ENCODE data around the gene BIK.

The BIK gene

DNA sequence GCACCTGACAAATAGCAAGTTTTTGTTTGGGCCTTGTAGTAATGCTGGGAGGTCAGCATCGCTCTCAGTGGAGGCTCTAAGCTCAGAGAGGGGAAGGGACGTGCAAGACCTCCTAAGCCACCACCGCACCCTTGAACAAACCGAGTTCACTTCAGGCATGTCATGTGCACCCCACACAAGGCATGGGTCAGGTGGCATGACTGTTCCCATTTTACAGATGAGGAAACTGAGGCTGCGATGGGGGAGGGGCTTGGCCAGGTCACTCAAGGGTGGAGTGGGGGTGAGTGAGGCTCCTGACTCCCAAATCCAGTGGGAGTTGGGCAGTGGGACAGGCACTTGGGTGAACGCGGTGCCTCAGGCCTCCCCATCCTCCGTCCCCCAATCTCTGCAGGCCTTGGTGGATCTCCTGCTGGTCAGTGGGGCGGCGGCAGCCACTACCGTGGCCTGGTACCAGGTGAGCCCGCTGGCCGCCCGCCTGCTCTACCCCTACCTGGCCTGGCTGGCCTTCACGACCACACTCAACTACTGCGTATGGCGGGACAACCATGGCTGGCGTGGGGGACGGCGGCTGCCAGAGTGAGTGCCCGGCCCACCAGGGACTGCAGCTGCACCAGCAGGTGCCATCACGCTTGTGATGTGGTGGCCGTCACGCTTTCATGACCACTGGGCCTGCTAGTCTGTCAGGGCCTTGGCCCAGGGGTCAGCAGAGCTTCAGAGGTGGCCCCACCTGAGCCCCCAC, 52.0 kb downstream of the BIK start:
- DNase-seq (ENCODE audit: low spot score), result no peak

- DNase-seq (ENCODE audit: low spot score), result no peak
Observed at GRCh38 chr22:43163241-43163795, 52.8 kb downstream of the BIK start.

- no peak for DNase-seq (ENCODE audit: low spot score)
Observed at GRCh38 chr22:43164636-43165035, 54.1 kb downstream of the BIK start.

- no peak for DNase-seq (ENCODE audit: low spot score)
Observed at GRCh38 chr22:43166132-43166930, 55.8 kb downstream of the BIK start.

DNA sequence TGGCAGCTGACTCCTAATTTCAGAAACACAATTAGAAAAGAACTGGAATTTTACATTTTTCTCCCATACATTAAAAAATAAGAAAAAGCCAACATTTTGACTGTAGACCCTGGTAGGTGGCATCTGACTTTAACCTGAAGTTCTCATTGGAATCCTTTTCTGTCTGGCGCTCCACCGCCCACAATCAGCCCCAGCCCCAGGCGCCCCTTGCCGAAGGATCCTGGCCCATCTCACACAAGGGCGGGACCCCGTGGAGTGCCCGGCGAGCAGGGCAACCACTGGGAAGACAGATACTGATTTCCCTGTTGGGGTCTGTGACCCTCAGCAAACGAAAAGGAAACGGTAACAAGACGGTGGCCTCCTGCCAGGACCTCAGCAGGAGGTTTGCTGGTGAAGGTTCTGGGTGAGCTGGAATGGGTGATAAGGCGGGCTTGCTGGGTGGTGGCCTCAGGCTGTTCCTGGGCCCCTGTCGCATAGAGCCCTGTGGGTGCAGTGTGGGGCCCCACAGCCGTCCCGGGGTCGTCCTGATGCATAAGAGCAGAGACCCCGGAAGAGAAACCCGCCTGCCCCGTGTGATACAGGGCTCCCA, 56.5 kb downstream of the BIK start:
- no peak for DNase-seq (ENCODE audit: low spot score)

- no peak for DNase-seq (ENCODE audit: low spot score)
Observed at GRCh38 chr22:43168471-43169309, 58.1 kb downstream of the BIK start.

GRCh38 chr22:43169310-43170130, 59.0 kb downstream of the BIK start:
- DNase-seq (ENCODE audit: low spot score), result no peak

GRCh38 chr22:43170131-43170480, 59.6 kb downstream of the BIK start:
- no peak for DNase-seq (ENCODE audit: low spot score)

- no peak for DNase-seq (ENCODE audit: low spot score)
Observed at GRCh38 chr22:43171019-43171491, 60.5 kb downstream of the BIK start.

- no peak for DNase-seq (ENCODE audit: low spot score)
Observed at GRCh38 chr22:43171607-43172006, 61.1 kb downstream of the BIK start.

DNA sequence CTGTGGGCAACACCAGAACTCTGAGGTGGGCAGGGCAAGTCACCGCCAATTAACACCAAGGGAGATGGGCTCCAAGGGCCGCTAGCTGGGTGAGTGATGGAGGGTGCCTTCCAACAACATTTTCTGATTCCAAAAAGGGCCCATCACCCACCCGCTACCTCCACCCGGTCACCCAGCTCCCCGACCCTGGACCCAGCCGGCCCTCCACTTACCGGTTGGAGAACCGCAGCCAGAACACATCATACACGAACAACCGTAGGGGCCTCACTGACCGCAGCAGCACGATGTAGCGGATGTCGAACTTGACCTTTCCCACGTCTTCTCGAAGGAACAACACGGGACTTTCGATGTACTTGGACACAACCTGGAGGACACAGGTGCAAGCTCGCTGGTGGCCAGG, 61.6 kb downstream of the BIK start:
- DNase-seq (ENCODE audit: low spot score), result no peak

DNA sequence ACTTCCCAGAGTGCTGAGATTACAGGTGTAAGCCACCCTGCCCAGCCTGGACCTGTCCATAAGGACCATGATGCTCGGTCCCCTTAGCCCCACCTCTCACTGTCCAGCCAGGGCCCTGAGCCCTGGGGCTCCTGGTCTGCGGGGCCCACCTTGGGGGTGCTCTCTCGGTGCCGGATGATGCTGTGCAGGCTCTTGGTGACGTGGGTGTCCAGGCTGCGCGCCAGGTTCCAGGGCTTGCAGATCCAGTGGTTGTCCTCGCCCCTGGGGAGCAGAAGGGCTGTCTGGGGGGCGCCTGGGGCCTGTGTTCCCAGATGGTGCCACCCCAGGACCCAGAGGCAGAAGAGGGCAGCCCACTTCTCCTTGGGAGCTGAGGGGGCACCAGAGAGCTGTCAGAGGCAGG, 63.0 kb downstream of the BIK start:
- no peak for DNase-seq (ENCODE audit: low spot score)

- DNase-seq (ENCODE audit: low spot score), result no peak
Observed at GRCh38 chr22:43173976-43174720, 63.6 kb downstream of the BIK start.

DNA sequence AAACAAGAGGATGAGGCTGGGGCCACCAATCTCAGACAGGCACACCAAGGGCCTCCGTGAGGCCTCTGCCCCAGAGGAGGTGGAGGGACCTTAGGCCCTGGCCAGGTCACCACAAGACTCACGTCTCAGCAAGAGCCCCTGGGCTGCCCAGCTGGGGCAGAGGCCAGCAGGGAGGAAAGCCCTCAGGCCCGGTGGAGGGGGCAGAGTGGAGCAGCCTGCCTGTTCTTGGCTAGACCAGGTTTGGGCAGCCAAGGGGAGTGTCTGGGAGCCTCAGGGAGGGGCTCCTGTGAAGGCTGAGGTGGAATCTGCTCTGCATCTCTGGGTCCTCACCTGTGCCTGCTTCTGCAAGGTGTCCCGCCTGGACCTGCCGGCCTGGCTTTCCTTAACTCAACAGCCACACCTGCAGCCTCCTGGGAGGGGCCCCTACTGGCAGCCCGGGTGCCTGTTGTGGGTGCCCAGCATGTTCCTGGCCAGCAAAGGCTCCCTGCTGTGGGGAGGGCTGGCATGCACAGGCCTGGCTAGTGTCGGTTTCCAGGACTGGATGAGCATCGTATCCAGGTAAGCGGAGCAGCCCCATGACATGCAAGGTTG, 64.5 kb downstream of the BIK start:
- no peak for DNase-seq (ENCODE audit: low spot score)

DNA sequence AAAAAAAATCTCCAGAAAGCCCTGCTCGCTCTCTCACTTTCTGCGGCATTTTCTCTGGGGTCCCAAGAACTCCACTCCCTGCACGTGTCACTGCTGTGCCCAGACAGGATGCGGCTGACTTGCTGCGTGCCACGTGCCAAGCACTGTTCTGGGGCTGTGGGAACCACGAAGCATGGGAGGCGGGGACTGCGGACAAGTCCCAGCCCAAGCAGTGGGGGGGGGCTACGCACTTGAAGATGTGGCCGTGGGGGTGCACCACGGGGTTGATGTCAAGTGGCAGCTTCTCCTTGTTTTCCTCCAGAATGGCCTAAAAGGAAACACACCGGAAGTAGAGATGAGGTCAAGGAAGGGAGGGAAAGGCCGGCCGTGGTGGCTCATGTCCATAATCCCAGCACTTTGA, 65.5 kb downstream of the BIK start:
- DNase-seq (ENCODE audit: low spot score), result no peak

DNA sequence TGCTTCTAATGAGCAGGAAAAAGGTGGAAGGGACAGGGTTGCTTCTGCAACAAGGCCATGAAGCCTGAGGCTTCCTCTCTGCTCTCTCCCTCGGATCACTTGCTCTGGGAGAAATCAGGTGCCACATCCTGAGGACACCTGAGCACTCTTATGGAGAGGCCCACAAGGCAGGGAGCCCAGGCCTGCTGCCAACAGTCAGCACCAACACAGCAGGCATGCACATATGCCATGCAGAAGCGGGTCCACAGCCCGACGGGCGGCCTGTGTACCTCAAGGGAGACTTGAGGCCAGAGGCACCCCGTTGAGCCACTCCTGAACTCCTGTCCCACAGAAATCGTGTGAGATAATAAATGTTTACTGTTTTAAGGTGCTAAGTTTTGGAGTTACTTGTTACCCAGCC, 66.9 kb downstream of the BIK start:
- DNase-seq (ENCODE audit: low spot score), result no peak
